GM12878 (cell line): Measurements from ENCODE around the gene CLTCL1. TPM values are rescaled to one million over a fixed set of nuclear protein-coding genes. Genes with fewer than 3 reads are reported as not detected.

Experiments
- ATAC-seq: fragments of 200-7000 bp; cut with Tn5 transposase; 3 replicates; pipeline ENCODE4 v1.9.1; 2020; ENCODE audit warnings: mild to moderate bottlenecking, moderate library complexity
- BruUV-seq: library from RNA; stranded (reverse); fragments of 400-500 nt; replicated peaks from 2 replicates; lab custom pipeline; 2021; lab: Mats Ljungman, UMichigan
- CTCF ChIA-PET: fragments of 300-600 bp; sonication (Branson Sonifier 250); formaldehyde crosslinking; extraction: SDS; loops from one replicate; lab custom pipeline; 2021; ENCODE audit warnings: inconsistent platforms; lab: Yijun Ruan, JAX
- POLR2A ChIA-PET: fragments of 350-600 bp; formaldehyde crosslinking; extraction: SDS; loops from one replicate; lab custom pipeline; 2021; ENCODE audit warnings: inconsistent platforms; lab: Charles Lee
- RAD21 ChIA-PET: fragments of 300-600 bp; sonication (Branson Sonifier 250); formaldehyde crosslinking; loops from one replicate; lab custom pipeline; 2023; ENCODE audit warnings: antibody characterized with exemption; ENCODE audit not compliant: unreplicated experiment; lab: Charles Lee
- SMC1A ChIA-PET: fragments of 300-600 bp; sonication (Branson Sonifier 250); formaldehyde crosslinking; loops from one replicate; lab custom pipeline; 2023; ENCODE audit not compliant: unreplicated experiment, uncharacterized antibody; lab: Charles Lee
- DNase-seq: peaks from one replicate; pipeline ENCODE4 v3.0.0-alpha.2; 2011; ENCODE audit warnings: low read depth, low spot score
- FAIRE-seq: peaks from 3 replicates; lab custom pipeline; 2011; peaks lifted over from hg19 to GRCh38; lab: Jason Lieb, UNC
- H2AFZ ChIP-seq: 2 replicates; pipeline ENCODE4 v1.6.0; 2011; ENCODE audit warnings: low read depth, low read length, control low read depth; ENCODE audit not compliant: control insufficient read depth
- H3K27ac ChIP-seq: 2 replicates; pipeline ENCODE4 v1.5.1; 2011; ENCODE audit warnings: control low read depth; ENCODE audit not compliant: control insufficient read depth, insufficient read depth
- H3K27me3 ChIP-seq, 2 experiments: replicated peaks in 1 of 2; 2 replicates each; pipeline versions ENCODE4 v1.6.0 to v1.6.1; 2011; ENCODE audit warnings: low read length in 1 of 2; ENCODE audit not compliant: control insufficient read depth in 2 of 2, insufficient read depth in 2 of 2
- H3K36me3 ChIP-seq, 2 experiments: 2 replicates each; pipeline ENCODE4 v1.5.1; 2011; ENCODE audit warnings: low read length in 1 of 2; ENCODE audit not compliant: control insufficient read depth in 2 of 2, insufficient read depth in 2 of 2
- H3K4me1 ChIP-seq: 2 replicates; pipeline ENCODE4 v1.6.1; 2011; ENCODE audit warnings: mild to moderate bottlenecking, low read length, moderate library complexity, mixed read lengths; ENCODE audit not compliant: control insufficient read depth, insufficient read depth
- H3K4me2 ChIP-seq: 2 replicates; pipeline ENCODE4 v1.6.0; 2011; ENCODE audit warnings: control low read depth; ENCODE audit not compliant: control insufficient read depth, insufficient read depth
- H3K4me3 ChIP-seq: fragments of 200-600 bp; sonication (generic); 2 replicates; pipeline ENCODE4 v1.5.1; 2016
- H3K79me2 ChIP-seq: 2 replicates; pipeline ENCODE4 v1.6.0; 2011; ENCODE audit warnings: low read length; ENCODE audit not compliant: control insufficient read depth, insufficient read depth
- H3K9ac ChIP-seq: 2 replicates; pipeline ENCODE4 v1.8.0; 2011; ENCODE audit warnings: low read length, control low read depth, mixed read lengths; ENCODE audit not compliant: control insufficient read depth, insufficient read depth
- H3K9me3 ChIP-seq: replicated peaks from 3 replicates; pipeline ENCODE4 v1.5.1; 2011; ENCODE audit warnings: mild to moderate bottlenecking, low read length; ENCODE audit not compliant: control insufficient read depth, insufficient read depth
- H4K20me1 ChIP-seq: 2 replicates; pipeline ENCODE4 v1.6.0; 2011; ENCODE audit not compliant: control insufficient read depth, insufficient read depth
- BHLHE40 ChIP-seq, 2 experiments: fragments of 450-650 bp in 1 of 2; IDR thresholded peaks; 2 replicates each; pipeline ENCODE4 v1.6.1; 2011 to 2017; ENCODE audit warnings: low read depth in 2 of 2, borderline replicate concordance in 1 of 2, improper control_type of control experiment in 1 of 2, low read length in 1 of 2, mild to moderate bottlenecking in 1 of 2
- POLR2A ChIP-seq: IDR thresholded peaks from 2 replicates; pipeline ENCODE4 v1.6.1; 2011; ENCODE audit warnings: low read depth, mild to moderate bottlenecking, low read length
- USF1 ChIP-seq: IDR thresholded peaks from 2 replicates; pipeline ENCODE4 v1.6.1; 2011; ENCODE audit warnings: borderline replicate concordance, low read depth, mild to moderate bottlenecking, moderate library complexity, mixed read lengths, low read length; ENCODE audit not compliant: insufficient read depth; ENCODE audit errors: extremely low read length
- ZNF274 ChIP-seq: IDR thresholded peaks from one replicate; pipeline ENCODE4 v1.8.0; 2011; ENCODE audit not compliant: insufficient read length, insufficient read depth
- WGBS: methylation state at CpG from one replicate; pipeline ENCODE4 v1.1.6; 2016; ENCODE audit warnings: low lambda C conversion rate; ENCODE audit not compliant: insufficient replicate concordance, insufficient coverage; ENCODE audit errors: missing lambda C conversion rate; 5-methylcytosine and 5-hydroxymethylcytosine counted together
- in situ Hi-C: fragments of 300-500 bp; cut with MboI; formaldehyde crosslinking; loops from 9 replicates; pipeline ENCODE4 v1.14.3; 2018; ENCODE audit warnings: mixed read lengths
- intact Hi-C: fragments of 100-400 bp; cut with micrococcal nuclease; formaldehyde crosslinking; loops from one replicate; pipeline ENCODE4 v1.14.2; 2022; ENCODE audit not compliant: unreplicated experiment
- polyA plus RNA-seq, 11 experiments: library from polyadenylated mRNA; depleted of rRNA in 4 of 11; unstranded in 6 of 11; stranded (reverse) in 5 of 11; fragments of >200 nt; fragmentation: Nextera tagmentation in 4 of 11; fragmentation: Illumina TruSeq in 1 of 11; extraction: Ambion mirVana in 4 of 11; extraction: Trizol in 1 of 11; gene quantifications; 1 replicate in 1 of 11; 2 replicates in 10 of 11; pipeline versions ENCODE4 v1.2.1 to v1.2.3, GENCODE V29; 2011 to 2016; ENCODE audit warnings: inconsistent platforms in 2 of 11, missing spikeins in 2 of 11, low read depth in 1 of 11
- total RNA-seq, 4 experiments: library from RNA; depleted of rRNA in 3 of 4; stranded (reverse); fragments of >200 nt in 3 of 4; fragmentation: Illumina TruSeq in 1 of 4; extraction: Trizol in 1 of 4; gene quantifications; 2 replicates each; pipeline versions ENCODE4 v1.2.1 to v1.2.3, GENCODE V29; 2013 to 2021

CLTCL1 gene
- total and polyA plus RNA-seq, 10 of the 15 experiments (the other 5 are each of a cell fraction or from before 2014, with no cell fraction given): under 0.01 to 0.35 (median 0.12) TPM; not detected in 2

- no peak overlapping the region; the same call in 1 of the 2 replicates for H3K4me2 ChIP-seq
- BruUV-seq: no TSS peak
- no peak overlapping the region for H3K27ac ChIP-seq
- RAD21 ChIA-PET: no interaction called here
- SMC1A ChIA-PET: no interaction called here
- DNase-seq (no peak), ATAC-seq (no peak), FAIRE-seq (no peak)
- no peaks in the 10 kb centered on the region for H3K27me3 ChIP-seq
- H3K4me1 ChIP-seq: peaks cover 34% of the 10 kb centered on the region
- 86% methylated on average over 16 of the region's 21 CpGs for WGBS
- peak; percentile 49 for TF ChIP-seq USF1
- peak in 1 of 2 experiments; percentile 43; a peak in 2 of 4 replicates for TF ChIP-seq BHLHE40 (IDR thresholded peaks at IDR 0.05; ENCODE audit: borderline replicate concordance in 1 of 2, low read depth in 2 of 2, low read length in 1 of 2)
- TF ChIP-seq POLR2A: peak; percentile 71
- TF ChIP-seq ZNF274: no peak
- H3K79me2 ChIP-seq: peaks cover 49% of the 10 kb centered on the region
- no peak overlapping the region for H3K4me3 ChIP-seq
- H3K36me3 ChIP-seq: peaks cover 0 to 1% of the 10 kb centered on the region in 2 experiments; a peak in 2 of 4 replicates
- intact Hi-C loops (loop anchor here (5.0 kb wide), 2 partner anchors 257 to 272 kb away; partner anchors contain the start of genes C22orf39, HIRA and MRPL40), in situ Hi-C loops (no loop called here)
- H3K9ac ChIP-seq: no peak overlapping the region
- no peak overlapping the region for H2AFZ ChIP-seq
- H4K20me1 ChIP-seq: no peaks in the 10 kb centered on the region
- H3K9me3 ChIP-seq: no peaks in the 10 kb centered on the region
- CTCF ChIA-PET: no interaction called here
- POLR2A ChIA-PET: interaction anchor here (0.6 kb wide), 2 partner anchors 14 to 270 kb away, joined by 4 to 8 read pairs; no protein-coding TSS in a partner anchor
These were observed 115.8 kb downstream of the CLTCL1 start for GRCh38 chr22:19175602-19176174.
